Activated CD4-positive, alpha-beta T cell treated with anti-CD3 and anti-CD28 coated beads for 1 hour (primary cell): Measurements from ENCODE around the gene TUBB2B.
A peak's percentile ranks its signal among the peaks of the same experiment; 100 is the strongest.
"Not testable (repeated sequence)": the region's sequence is repeated elsewhere in the genome, so short reads cannot be mapped to it uniquely, and the experiment has no call there.

ENCODE experiments used
- DNase-seq: peaks from one replicate; pipeline ENCODE4 v3.0.0-alpha.2; 2020

The TUBB2B gene

GRCh38 chr6:3258201-3258600, 30.7 kb upstream of the TUBB2B start:
- no peak for DNase-seq

- DNase-seq, result no peak
Measured at GRCh38 chr6:3253597-3253961, 26.1 kb upstream of the TUBB2B start.

GRCh38 chr6:3252861-3253596, 25.6 kb upstream of the TUBB2B start:
- DNase-seq, result no peak

- DNase-seq, result no peak
Measured at GRCh38 chr6:3252369-3252768, 24.9 kb upstream of the TUBB2B start.

- DNase-seq, result peak; percentile 72
Measured at GRCh38 chr6:3251462-3252314, 24.2 kb upstream of the TUBB2B start.

GRCh38 chr6:3250231-3250675, 22.8 kb upstream of the TUBB2B start:
- no peak for DNase-seq

GRCh38 chr6:3249821-3250220, 22.4 kb upstream of the TUBB2B start:
- no peak for DNase-seq

GRCh38 chr6:3247255-3248146, 20.0 kb upstream of the TUBB2B start:
- DNase-seq, result no peak

GRCh38 chr6:3245216-3245615, 17.8 kb upstream of the TUBB2B start:
- DNase-seq, result no peak

- not testable (repeated sequence) for DNase-seq
Measured at GRCh38 chr6:3244832-3245161, 17.3 kb upstream of the TUBB2B start.

GRCh38 chr6:3244003-3244831, 16.8 kb upstream of the TUBB2B start:
- DNase-seq, result no peak

- DNase-seq, result no peak
Measured at GRCh38 chr6:3242768-3243167, 15.3 kb upstream of the TUBB2B start.

GRCh38 chr6:3241745-3242144, 14.3 kb upstream of the TUBB2B start:
- not testable (repeated sequence) for DNase-seq

GRCh38 chr6:3240595-3240994, 13.1 kb upstream of the TUBB2B start:
- DNase-seq, result no peak

- DNase-seq, result no peak
Measured at GRCh38 chr6:3239110-3239830, 11.8 kb upstream of the TUBB2B start.

- DNase-seq, result no peak
Measured at GRCh38 chr6:3237761-3238662, 10.6 kb upstream of the TUBB2B start.

- no peak for DNase-seq
Measured at GRCh38 chr6:3236005-3236404, 8.6 kb upstream of the TUBB2B start.

GRCh38 chr6:3235486-3235885, 8.0 kb upstream of the TUBB2B start:
- DNase-seq, result no peak

- DNase-seq, result no peak
Measured at GRCh38 chr6:3233904-3234303, 6.5 kb upstream of the TUBB2B start.

- no peak for DNase-seq
Measured at GRCh38 chr6:3233321-3233720, 5.9 kb upstream of the TUBB2B start.
